HG03575 (cell line): ENCODE measurements around the gene KRT8.
"Not testable (repeated sequence)": the region's sequence is repeated elsewhere in the genome, so short reads cannot be mapped to it uniquely, and the experiment has no call there.

ENCODE experiments used
- ATAC-seq: cut with Tn5 transposase; IDR thresholded peaks from one replicate; pipeline ENCODE4 v1.9.1; 2021; ENCODE audit not compliant: unreplicated experiment, insufficient number of reproducible peaks, low FRiP score; ENCODE audit errors: extremely low read depth

KRT8 gene

DNA sequence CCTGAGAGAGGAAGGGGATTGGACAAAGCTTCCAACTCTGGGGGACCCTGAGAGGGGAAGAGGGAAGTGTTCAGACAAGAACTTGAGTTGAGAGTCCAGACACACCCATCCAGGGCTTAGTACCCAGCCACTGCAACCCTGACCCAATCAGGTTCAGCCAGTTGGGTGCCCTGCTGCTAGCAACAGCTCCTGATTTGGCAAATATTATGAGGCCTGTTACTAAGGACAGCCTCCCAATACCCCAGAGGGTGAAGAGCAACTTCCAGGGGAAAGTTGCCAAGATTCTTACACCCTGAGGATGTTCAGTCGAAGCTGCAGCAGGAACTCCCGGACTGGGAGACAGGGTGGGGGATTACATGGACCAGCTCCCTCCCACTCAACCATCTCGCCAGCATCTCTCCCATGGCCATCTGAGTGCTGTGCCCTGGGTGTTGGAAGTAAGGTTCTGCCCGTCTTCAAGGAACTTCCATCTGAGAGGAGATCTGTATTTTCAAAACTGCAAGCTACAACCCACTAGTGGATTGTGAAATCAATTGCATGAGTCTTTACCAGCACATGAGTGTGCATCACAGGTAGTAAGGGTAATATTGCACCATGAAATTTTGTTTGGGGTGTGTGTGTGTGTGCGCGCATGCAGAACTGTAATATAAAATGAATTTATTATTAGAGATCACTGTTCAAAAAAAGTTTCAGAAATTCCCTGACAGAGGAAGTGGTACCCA, 44.6 kb downstream of the KRT8 start:
- ATAC-seq, result no peak

GRCh38 chr12:52857500-52857899, 47.4 kb downstream of the KRT8 start:
- no peak for ATAC-seq

GRCh38 chr12:52856787-52857186, 48.1 kb downstream of the KRT8 start:
- ATAC-seq, result no peak

DNA sequence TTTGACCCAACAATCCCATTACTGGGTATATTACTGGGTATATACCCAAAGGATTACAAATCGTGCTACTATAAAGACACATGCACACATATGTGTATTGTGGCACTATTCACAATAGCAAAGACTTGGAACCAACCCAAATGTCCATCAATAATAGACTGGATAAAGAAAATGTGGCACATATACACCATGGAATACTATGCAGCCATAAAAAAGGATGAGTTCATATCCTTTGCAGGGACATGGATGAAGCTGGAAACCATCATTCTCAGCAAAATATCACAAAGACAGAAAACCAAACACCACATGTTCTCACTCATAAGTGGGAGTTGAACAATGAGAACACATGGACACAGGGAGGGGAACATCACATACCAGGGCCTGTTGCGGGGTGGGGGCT, 48.8 kb downstream of the KRT8 start:
- not testable (repeated sequence) for ATAC-seq

GRCh38 chr12:52851787-52852186, 53.1 kb downstream of the KRT8 start:
- no peak for ATAC-seq

GRCh38 chr12:52850681-52851080, 54.2 kb downstream of the KRT8 start:
- ATAC-seq, result no peak

- no peak for ATAC-seq
Observed at GRCh38 chr12:52849511-52849910, 55.4 kb downstream of the KRT8 start.

DNA sequence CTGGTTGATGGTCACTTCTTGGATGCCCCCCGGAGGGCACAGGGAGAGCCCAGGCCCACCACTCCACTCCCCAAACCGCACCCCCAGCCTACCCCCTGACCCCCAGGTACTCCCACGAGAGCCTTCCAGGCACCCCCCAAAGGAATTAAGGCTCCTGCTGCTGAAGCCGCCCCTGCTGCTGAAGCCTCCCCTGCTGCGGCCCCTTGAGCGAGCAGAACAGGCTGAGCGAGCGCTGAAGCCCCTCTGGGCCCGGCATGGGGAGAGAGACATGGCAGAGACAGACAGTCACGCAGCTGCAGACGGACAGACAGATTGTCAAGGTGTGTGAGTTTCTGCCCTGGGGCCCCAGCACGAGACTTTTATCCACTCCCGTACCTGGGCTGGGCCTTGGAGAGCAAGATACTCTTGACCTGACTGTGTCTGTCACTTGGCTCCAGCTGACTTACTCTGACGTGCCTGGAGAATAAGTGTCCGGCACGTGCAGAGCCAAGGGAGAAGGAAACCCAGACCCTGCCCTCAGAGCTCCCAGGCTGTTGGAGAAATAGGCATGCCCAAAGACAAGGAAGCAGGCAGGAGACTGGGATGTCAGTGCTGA, 56.1 kb downstream of the KRT8 start, which contains the start of gene KRT78:
Gene KRT78 (minus strand): TSS at position 334 of the 595 bp plus-strand sequence. CDS start 64 bp downstream, at position 270.
- no peak for ATAC-seq

GRCh38 chr12:52847335-52848102, 57.4 kb downstream of the KRT8 start:
- ATAC-seq, result no peak
